Measurements from ENCODE around the gene OR2J1. TPM values are rescaled to one million over a fixed set of nuclear protein-coding genes. Genes with fewer than 3 reads are reported as not detected.
A peak's percentile ranks its signal among the peaks of the same experiment; 100 is the strongest.

The OR2J1 gene
- total RNA-seq (not detected in 2 replicates), polyA plus RNA-seq (not detected in 2 replicates), polyA minus RNA-seq (ENCODE audit: low replicate concordance) (not detected in 2 replicates)
- polyA plus RNA-seq (2012), result not detected in 2 replicates

GRCh38 chr6:29099190-29099589, at the start of gene OR2J1:
Gene OR2J1 (plus strand): TSS chr6:29099490. CDS start chr6:29100943, 1,453 bp downstream.
- no peak for DNase-seq (ENCODE audit: low read depth in 2 of 2)
- no peaks in the 10 kb centered on the region for H3K36me3 ChIP-seq (ENCODE audit: control insufficient read depth, insufficient read depth, low read length)
- H3K27ac ChIP-seq (ENCODE audit: insufficient read depth, low read length), result no peak within 1 kb of the TSS
- no peak within 1 kb of the TSS for H3K9ac ChIP-seq (ENCODE audit: insufficient read depth, low read length)
- H2AFZ ChIP-seq (ENCODE audit: low read length), result no peak within 1 kb of the TSS
- no peaks in the 10 kb centered on the region for H3K4me1 ChIP-seq (ENCODE audit: control insufficient read depth, extremely low read depth, insufficient read depth, low read length)
- H3K9me3 ChIP-seq (ENCODE audit: control insufficient read depth, insufficient read depth, low read depth, low read length), result no peaks in the 10 kb centered on the region
- no peaks in the 10 kb centered on the region for H3K27me3 ChIP-seq (ENCODE audit: control insufficient read depth, insufficient read depth, low read length)
- H3K4me2 ChIP-seq (ENCODE audit: extremely low read depth, insufficient read depth, low read length), result no peak within 1 kb of the TSS
- H4K20me1 ChIP-seq (ENCODE audit: control insufficient read depth, extremely low read depth, insufficient read depth, low read length), result no peaks in the 10 kb centered on the region
- no peak for TF ChIP-seq CTCF (conservative IDR thresholded peaks at IDR 0.05 in 1 of 2, IDR thresholded peaks at IDR 0.05 in 1 of 2; ENCODE audit: low read depth in 1 of 2, low read length in 2 of 2)
- no peak for TF ChIP-seq EZH2 (IDR thresholded peaks at IDR 0.05; ENCODE audit: low read length, missing control alignments)
- no peak within 1 kb of the TSS for H3K4me3 ChIP-seq (replicated peaks in 1 of 4; ENCODE audit: control extremely low read depth in 1 of 4, insufficient read depth in 1 of 4, low read depth in 3 of 4, low read length in 4 of 4)
- no peaks in the 10 kb centered on the region for H3K79me2 ChIP-seq (ENCODE audit: control insufficient read depth, insufficient read depth, low read length)

- Histone ChIP-seq H3K9ac (ENCODE audit: insufficient read depth, low read length) (no peak overlapping the region), H4K20me1 (ENCODE audit: control insufficient read depth, extremely low read depth, insufficient read depth, low read length) (no peaks in the 10 kb centered on the region), H2AFZ (ENCODE audit: low read length) (no peak overlapping the region), H3K36me3 (ENCODE audit: control insufficient read depth, insufficient read depth, low read length) (no peaks in the 10 kb centered on the region), H3K9me3 (ENCODE audit: control insufficient read depth, insufficient read depth, low read depth, low read length) (no peaks in the 10 kb centered on the region), H3K79me2 (ENCODE audit: control insufficient read depth, insufficient read depth, low read length) (no peaks in the 10 kb centered on the region), H3K4me2 (ENCODE audit: extremely low read depth, insufficient read depth, low read length) (no peak overlapping the region), H3K27me3 (ENCODE audit: control insufficient read depth, insufficient read depth, low read length) (no peaks in the 10 kb centered on the region), H3K27ac (ENCODE audit: insufficient read depth, low read length) (no peak overlapping the region), H3K4me1 (ENCODE audit: control insufficient read depth, extremely low read depth, insufficient read depth, low read length) (no peaks in the 10 kb centered on the region), H3K4me3 (replicated peaks in 1 of 4; ENCODE audit: control extremely low read depth in 1 of 4, insufficient read depth in 1 of 4, low read depth in 3 of 4, low read length in 4 of 4) (no peak overlapping the region)
- TF ChIP-seq CTCF (conservative IDR thresholded peaks at IDR 0.05 in 1 of 2, IDR thresholded peaks at IDR 0.05 in 1 of 2; ENCODE audit: low read depth in 1 of 2, low read length in 2 of 2), result no peak
- no peak for TF ChIP-seq EZH2 (IDR thresholded peaks at IDR 0.05; ENCODE audit: low read length, missing control alignments)
- no peak for DNase-seq (ENCODE audit: low read depth in 2 of 2)
Observed at GRCh38 chr6:29051680-29052079, 47.6 kb upstream of the OR2J1 start.

- H3K79me2 ChIP-seq (ENCODE audit: control insufficient read depth, insufficient read depth, low read length), result no peaks in the 10 kb centered on the region
- DNase-seq (ENCODE audit: low read depth in 2 of 2), result peak in 1 of 2 donors; percentile 0
- no peaks in the 10 kb centered on the region for H3K36me3 ChIP-seq (ENCODE audit: control insufficient read depth, insufficient read depth, low read length)
- H2AFZ ChIP-seq (ENCODE audit: low read length), result no peak overlapping the region
- no peak overlapping the region for H3K9ac ChIP-seq (ENCODE audit: insufficient read depth, low read length)
- no peaks in the 10 kb centered on the region for H3K27me3 ChIP-seq (ENCODE audit: control insufficient read depth, insufficient read depth, low read length)
- no peak overlapping the region for H3K4me2 ChIP-seq (ENCODE audit: extremely low read depth, insufficient read depth, low read length)
- H3K4me3 ChIP-seq (replicated peaks in 1 of 4; ENCODE audit: control extremely low read depth in 1 of 4, insufficient read depth in 1 of 4, low read depth in 3 of 4, low read length in 4 of 4), result no peak overlapping the region
- H3K27ac ChIP-seq (ENCODE audit: insufficient read depth, low read length), result no peak overlapping the region
- no peaks in the 10 kb centered on the region for H4K20me1 ChIP-seq (ENCODE audit: control insufficient read depth, extremely low read depth, insufficient read depth, low read length)
- no peaks in the 10 kb centered on the region for H3K9me3 ChIP-seq (ENCODE audit: control insufficient read depth, insufficient read depth, low read depth, low read length)
- no peaks in the 10 kb centered on the region for H3K4me1 ChIP-seq (ENCODE audit: control insufficient read depth, extremely low read depth, insufficient read depth, low read length)
- peak in 1 of 2 donors; percentile 34 for TF ChIP-seq CTCF (conservative IDR thresholded peaks at IDR 0.05 in 1 of 2, IDR thresholded peaks at IDR 0.05 in 1 of 2; ENCODE audit: low read depth in 1 of 2, low read length in 2 of 2)
- no peak for TF ChIP-seq EZH2 (IDR thresholded peaks at IDR 0.05; ENCODE audit: low read length, missing control alignments)
Observed at GRCh38 chr6:29071831-29072723, 27.2 kb upstream of the OR2J1 start.

Measured in fibroblast of lung (primary cell).